Effector memory CD8-positive, alpha-beta T cell (primary cell): ENCODE measurements around the gene SPOCK3.

Source experiments
- ATAC-seq: fragments of 150-1000 bp; cut with Tn5 transposase; replicated peaks from 2 replicates; pipeline ENCODE4 v1.10.0; 2021; ENCODE audit warnings: mild to moderate bottlenecking, moderate library complexity
- DNase-seq, 3 experiments: peaks; one replicate each; pipeline ENCODE4 v3.0.0; 2021
- H3K27ac Mint-ChIP-seq, 2 donors: one replicate each; pipeline ENCODE4 v1.8.0; 2022; ENCODE audit warnings: mild to moderate bottlenecking in 2 of 2, mixed read lengths in 2 of 2, moderate library complexity in 2 of 2
- H3K27me3 Mint-ChIP-seq, 2 donors: one replicate each; pipeline ENCODE4 v1.8.0; 2022; ENCODE audit warnings: mixed read lengths in 2 of 2
- H3K36me3 Mint-ChIP-seq: one replicate; pipeline ENCODE4 v1.8.0; 2022; ENCODE audit warnings: mild to moderate bottlenecking, moderate library complexity, mixed read lengths; ENCODE audit not compliant: insufficient read depth
- H3K4me1 Mint-ChIP-seq, 2 donors: one replicate each; pipeline ENCODE4 v1.8.0; 2022; ENCODE audit warnings: low read depth in 2 of 2, mixed read lengths in 2 of 2
- H3K4me3 Mint-ChIP-seq, 2 donors: one replicate each; pipeline ENCODE4 v1.8.0; 2022; ENCODE audit warnings: mild to moderate bottlenecking in 2 of 2, mixed read lengths in 2 of 2, moderate library complexity in 2 of 2
- H3K9me3 Mint-ChIP-seq, 2 donors: one replicate each; pipeline ENCODE4 v1.8.0; 2022; ENCODE audit warnings: mixed read lengths in 2 of 2

Gene SPOCK3

DNA sequence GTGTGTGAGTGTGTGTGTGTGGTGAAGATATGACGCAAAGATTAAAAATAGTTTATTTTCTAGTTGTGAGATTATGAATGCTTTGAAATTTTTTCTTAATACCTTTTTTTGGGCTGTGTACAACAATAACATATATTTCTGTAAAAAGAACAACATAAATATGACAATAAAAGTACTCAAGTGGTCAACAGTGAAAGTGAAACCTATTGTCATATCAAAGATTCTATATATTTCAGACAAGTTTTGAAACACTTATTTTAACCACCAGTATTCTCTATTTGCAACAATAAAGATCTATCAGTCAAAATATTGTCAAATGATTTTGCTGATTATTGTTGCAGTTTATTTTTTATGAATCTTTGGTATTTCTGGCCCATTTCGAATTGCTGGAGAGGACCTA is 98.0 kb downstream of the SPOCK3 start:
- no peak overlapping the region for H3K4me3 Mint-ChIP-seq
- no peaks in the 10 kb centered on the region for H3K4me1 Mint-ChIP-seq
- no peak overlapping the region for H3K27ac Mint-ChIP-seq
- H3K9me3 Mint-ChIP-seq, result peaks cover 5 to 11% of the 10 kb centered on the region in 2 donors
- ATAC-seq (no peak), DNase-seq (no peak)
- H3K27me3 Mint-ChIP-seq, result no peaks in the 10 kb centered on the region
- H3K36me3 Mint-ChIP-seq, result no peaks in the 10 kb centered on the region

DNA sequence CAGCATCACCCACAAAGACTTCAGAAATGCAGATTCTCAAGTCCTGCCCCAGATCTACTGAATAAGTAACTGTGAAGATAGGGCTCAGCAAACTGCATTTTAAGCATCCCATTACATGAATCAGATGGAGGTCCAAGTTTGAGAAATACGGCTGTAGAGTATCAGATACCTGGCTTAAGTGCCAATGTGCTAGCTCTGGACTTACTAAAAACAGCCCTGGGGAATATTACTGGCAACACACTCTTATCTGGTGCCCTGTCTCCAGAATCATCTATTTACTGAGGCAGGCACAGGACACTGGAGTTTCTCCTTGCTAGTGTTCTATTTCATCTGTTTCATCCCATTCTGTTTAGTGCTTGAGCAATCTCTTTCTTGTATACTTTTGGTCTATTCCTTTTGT is 105.1 kb downstream of the SPOCK3 start:
- H3K4me3 Mint-ChIP-seq, result no peak overlapping the region
- H3K36me3 Mint-ChIP-seq, result no peaks in the 10 kb centered on the region
- H3K27me3 Mint-ChIP-seq, result no peaks in the 10 kb centered on the region
- DNase-seq (no peak), ATAC-seq (no peak)
- peaks cover 17 to 27% of the 10 kb centered on the region in 2 donors for H3K9me3 Mint-ChIP-seq
- H3K4me1 Mint-ChIP-seq, result no peaks in the 10 kb centered on the region
- H3K27ac Mint-ChIP-seq, result no peak overlapping the region

DNA sequence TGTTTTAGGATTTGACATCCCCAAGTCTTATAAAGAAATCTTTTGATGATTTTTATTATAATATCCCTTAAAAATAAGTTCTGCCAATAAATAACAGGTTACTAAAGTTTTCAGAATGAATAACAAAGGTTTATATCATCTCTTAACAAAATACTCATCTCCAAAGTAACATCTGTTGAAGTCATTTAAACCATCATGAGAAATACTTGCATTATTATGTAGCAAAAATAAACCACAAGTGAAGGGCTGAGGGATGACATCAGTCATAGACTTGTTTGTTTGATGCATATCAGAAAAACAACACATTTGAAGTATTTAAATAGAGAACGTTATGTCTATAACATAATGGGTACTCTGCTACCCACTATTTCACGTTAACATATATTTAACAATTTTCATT is 114.9 kb downstream of the SPOCK3 start:
- Mint-ChIP-seq H3K4me1 (no peaks in the 10 kb centered on the region), H3K4me3 (no peak overlapping the region), H3K27me3 (no peaks in the 10 kb centered on the region), H3K36me3 (no peaks in the 10 kb centered on the region), H3K27ac (no peak overlapping the region), H3K9me3 (peaks cover 8 to 13% of the 10 kb centered on the region in 2 donors)
- no peak for ATAC-seq
- no peak for DNase-seq

DNA sequence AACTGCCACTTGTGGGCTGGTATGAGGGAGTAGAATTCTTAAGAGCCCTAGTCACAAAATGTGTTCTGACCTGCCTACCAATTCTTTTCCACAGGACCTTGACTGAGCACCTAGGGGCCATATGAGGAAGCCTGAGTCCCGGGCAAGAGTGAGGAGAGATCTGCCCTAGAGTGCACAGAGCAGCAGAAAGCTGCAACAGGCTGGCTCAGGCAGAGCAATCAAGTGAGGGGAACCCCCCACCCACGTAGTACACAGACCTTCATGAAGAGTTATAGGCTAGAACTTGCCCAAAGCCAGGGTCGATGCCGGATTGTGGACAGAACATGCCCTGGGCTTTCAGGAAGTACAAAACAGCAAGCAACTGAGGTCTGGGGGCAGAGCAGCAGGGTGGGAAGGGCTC is 117.0 kb downstream of the SPOCK3 start:
- Mint-ChIP-seq H3K9me3 (peaks cover 7 to 9% of the 10 kb centered on the region in 2 donors), H3K27me3 (no peaks in the 10 kb centered on the region), H3K36me3 (no peaks in the 10 kb centered on the region), H3K27ac (no peak overlapping the region), H3K4me3 (no peak overlapping the region), H3K4me1 (no peaks in the 10 kb centered on the region)
- ATAC-seq (no peak), DNase-seq (no peak)

DNA sequence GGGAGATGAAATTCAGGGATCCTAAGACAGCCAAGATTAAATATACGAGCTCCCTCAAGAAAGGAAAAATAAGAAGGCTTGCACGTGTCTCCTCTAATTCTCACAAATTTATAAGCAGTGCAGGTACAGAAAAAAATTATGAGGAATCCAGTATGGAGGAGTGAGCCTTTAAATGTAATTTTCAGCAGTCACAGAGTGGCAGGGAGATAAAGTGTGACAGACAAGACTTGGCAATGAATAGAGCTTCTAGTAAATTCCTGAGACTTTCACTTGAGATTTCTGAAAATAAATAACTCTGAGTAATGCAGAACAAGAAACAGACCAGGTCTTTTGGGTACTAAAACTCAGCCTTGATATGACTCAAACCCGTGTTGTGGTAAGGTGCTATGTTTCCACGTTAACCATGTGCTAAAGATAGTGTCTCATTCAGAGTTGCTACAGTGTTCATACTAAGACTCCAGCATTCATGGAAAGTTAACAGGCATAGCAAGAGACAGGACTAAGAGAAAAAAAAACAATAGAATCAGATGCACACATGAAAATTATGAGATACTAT is 119.8 kb downstream of the SPOCK3 start:
- no peaks in the 10 kb centered on the region for H3K27me3 Mint-ChIP-seq
- H3K4me3 Mint-ChIP-seq, result no peak overlapping the region

DNA sequence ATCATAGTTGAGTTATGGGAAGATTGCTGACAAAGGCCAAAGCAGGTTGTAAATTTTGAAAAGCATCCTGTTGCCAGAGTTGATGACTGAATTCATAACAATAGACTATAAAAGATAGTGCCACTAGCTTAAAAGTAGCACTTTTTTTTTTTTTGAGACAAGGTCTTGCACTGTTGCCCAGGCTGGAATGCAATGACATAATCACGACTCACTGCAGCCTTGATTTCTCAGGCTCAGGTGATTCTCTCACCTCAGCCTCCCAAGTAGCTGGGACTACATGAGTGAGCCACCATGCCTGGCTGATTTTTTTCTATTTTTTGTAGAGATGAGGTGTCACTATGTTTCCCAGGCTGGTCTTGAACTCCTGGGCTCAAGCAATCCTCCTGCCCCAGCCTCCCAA is 122.7 kb downstream of the SPOCK3 start:
- Mint-ChIP-seq H3K27ac (no peak overlapping the region), H3K4me3 (no peak overlapping the region), H3K4me1 (no peaks in the 10 kb centered on the region), H3K9me3 (peaks cover 6 to 21% of the 10 kb centered on the region in 2 donors), H3K36me3 (peaks cover 3% of the 10 kb centered on the region), H3K27me3 (no peaks in the 10 kb centered on the region)
- ATAC-seq, result no peak
- DNase-seq, result no peak

More for the DNA sequence above, 119.8 kb downstream of the SPOCK3 start:
- Mint-ChIP-seq H3K4me1 (no peaks in the 10 kb centered on the region), H3K36me3 (peaks cover 2% of the 10 kb centered on the region), H3K27ac (no peak overlapping the region), H3K9me3 (peaks cover 6 to 14% of the 10 kb centered on the region in 2 donors)
- DNase-seq, result no peak
- no peak for ATAC-seq

DNA sequence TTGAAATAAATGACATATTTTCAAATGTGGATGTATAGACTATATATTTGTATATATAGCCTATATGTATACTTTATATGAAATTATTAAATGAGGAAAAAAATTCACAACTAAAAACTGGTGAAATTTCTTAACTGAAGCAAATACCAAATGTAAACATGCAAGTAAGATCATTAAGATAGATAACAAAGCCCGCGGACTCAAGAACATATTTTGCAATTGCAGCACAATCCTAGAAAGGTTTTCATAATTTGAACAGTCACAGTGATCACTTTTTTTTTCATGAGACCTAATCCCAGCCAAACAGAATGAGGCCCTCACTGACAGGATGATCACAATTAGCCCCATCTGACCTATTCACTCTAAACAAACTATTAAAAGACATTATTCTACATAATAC is 123.2 kb downstream of the SPOCK3 start:
- H3K36me3 Mint-ChIP-seq, result peaks cover 3% of the 10 kb centered on the region
- peaks cover 6 to 21% of the 10 kb centered on the region in 2 donors for H3K9me3 Mint-ChIP-seq
- DNase-seq (no peak), ATAC-seq (no peak)
- no peak overlapping the region for H3K4me3 Mint-ChIP-seq
- no peaks in the 10 kb centered on the region for H3K4me1 Mint-ChIP-seq
- H3K27me3 Mint-ChIP-seq, result no peaks in the 10 kb centered on the region
- H3K27ac Mint-ChIP-seq, result no peak overlapping the region

DNA sequence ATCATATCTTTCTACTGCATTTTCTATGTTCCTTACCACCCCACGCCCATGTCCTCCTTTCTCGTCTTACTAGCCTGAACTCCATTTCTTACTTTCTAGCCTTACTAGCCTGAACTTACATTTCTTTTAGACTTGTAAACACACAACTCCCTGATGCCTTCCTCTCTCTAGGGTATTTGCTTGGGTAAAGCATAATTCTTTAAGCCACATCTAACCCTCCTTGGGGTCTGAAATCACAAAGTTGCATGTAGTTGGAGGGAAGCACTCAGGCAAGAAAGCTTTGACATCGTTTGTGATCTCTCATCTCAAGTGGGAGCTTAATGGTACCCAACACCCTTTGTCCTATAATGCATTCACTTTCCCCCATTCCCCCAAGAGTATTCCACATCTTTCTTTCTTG is 124.4 kb downstream of the SPOCK3 start:
- H3K4me1 Mint-ChIP-seq, result no peaks in the 10 kb centered on the region
- H3K4me3 Mint-ChIP-seq, result no peak overlapping the region
- H3K27ac Mint-ChIP-seq, result no peak overlapping the region
- peaks cover 6 to 25% of the 10 kb centered on the region in 2 donors for H3K9me3 Mint-ChIP-seq
- DNase-seq, result no peak
- H3K36me3 Mint-ChIP-seq, result peaks cover 3% of the 10 kb centered on the region
- no peaks in the 10 kb centered on the region for H3K27me3 Mint-ChIP-seq
- no peak for ATAC-seq

DNA sequence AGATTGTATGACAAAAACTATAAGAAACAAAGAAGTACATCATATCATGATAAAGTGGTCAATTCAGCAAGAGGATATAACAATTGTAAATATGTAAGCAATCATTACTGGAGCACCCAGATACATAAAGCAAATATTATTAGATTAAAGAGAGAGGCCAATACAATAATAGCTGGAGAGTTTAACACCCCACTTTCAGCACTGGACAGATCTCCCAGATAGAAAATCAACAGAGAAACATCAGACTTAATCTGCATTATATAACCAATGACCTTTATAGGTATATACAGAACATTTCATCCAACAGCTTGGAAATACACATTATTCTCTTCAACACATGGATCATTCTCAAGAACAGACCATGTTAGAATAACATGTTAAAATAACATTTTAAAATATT is 128.4 kb downstream of the SPOCK3 start:
- DNase-seq (no peak), ATAC-seq (no peak)
- H3K27me3 Mint-ChIP-seq, result no peaks in the 10 kb centered on the region
- H3K4me1 Mint-ChIP-seq, result no peaks in the 10 kb centered on the region
- H3K27ac Mint-ChIP-seq, result no peak overlapping the region
- H3K36me3 Mint-ChIP-seq, result peaks cover 3% of the 10 kb centered on the region
- H3K9me3 Mint-ChIP-seq, result peaks cover 14 to 35% of the 10 kb centered on the region in 2 donors
- no peak overlapping the region for H3K4me3 Mint-ChIP-seq

DNA sequence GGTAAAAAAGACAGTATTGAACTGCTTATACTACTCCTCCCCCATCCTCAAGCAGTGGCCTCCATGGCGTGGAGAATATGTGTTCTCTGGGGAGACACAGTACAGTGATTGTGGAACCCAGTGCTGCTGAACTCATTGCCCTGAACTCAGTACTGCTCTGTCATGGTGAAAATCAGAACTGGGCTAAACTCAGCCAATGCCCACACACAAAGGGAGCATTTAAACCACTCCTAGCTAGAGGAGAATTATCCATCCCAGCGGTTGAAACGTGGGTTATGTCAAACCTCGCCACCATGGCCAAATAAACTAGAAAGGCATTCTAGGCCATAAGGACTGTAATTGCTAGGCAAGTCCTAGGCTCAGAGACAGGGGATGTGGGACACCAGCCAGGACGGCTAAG is 131.8 kb downstream of the SPOCK3 start:
- H3K4me1 Mint-ChIP-seq, result no peaks in the 10 kb centered on the region
- ATAC-seq (no peak), DNase-seq (no peak)
- H3K36me3 Mint-ChIP-seq, result no peaks in the 10 kb centered on the region
- no peak overlapping the region for H3K27ac Mint-ChIP-seq
- H3K4me3 Mint-ChIP-seq, result no peak overlapping the region
- H3K27me3 Mint-ChIP-seq, result no peaks in the 10 kb centered on the region
- peaks cover 11 to 21% of the 10 kb centered on the region in 2 donors for H3K9me3 Mint-ChIP-seq

DNA sequence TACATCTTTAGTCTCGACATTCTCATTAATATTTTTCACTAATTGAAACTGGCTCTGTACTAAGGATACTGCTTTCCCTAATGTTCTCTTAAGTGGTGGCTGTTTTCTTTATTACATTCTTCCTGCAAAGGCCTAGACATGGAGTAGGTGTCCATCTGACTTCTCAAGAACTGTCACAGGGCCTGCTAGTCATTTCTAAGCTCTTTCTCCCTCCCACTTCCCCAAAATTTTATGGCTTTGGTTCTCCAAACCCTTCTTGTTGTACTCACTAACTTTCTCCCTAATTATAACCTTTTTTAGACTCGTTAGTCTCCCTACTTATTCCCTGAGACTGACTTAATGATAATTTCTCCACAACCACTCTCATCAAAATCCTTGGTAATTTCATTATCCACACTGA is 133.3 kb downstream of the SPOCK3 start:
- ATAC-seq (no peak), DNase-seq (no peak)
- Mint-ChIP-seq H3K27ac (no peak overlapping the region), H3K36me3 (no peaks in the 10 kb centered on the region), H3K9me3 (peaks cover 11 to 21% of the 10 kb centered on the region in 2 donors), H3K4me3 (no peak overlapping the region), H3K27me3 (no peaks in the 10 kb centered on the region), H3K4me1 (no peaks in the 10 kb centered on the region)

DNA sequence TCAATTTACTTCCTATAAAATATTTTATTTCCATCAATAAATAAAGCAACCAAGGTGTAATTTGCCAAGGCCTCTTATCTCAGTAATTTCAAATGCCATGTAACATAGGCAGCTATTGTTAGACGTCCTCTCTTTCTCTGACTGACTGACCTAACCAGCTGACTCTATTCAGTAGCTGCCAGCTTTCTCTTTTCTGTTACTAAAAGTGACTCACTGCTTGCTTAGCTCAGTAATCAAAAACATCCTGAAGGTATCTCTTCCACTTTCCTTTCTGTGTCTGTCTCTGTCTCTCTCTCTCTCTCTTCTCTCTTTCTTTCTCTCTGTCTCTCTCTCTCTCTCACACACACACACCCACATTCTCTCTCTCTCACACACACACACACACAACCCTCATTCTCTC is 134.2 kb downstream of the SPOCK3 start:
- no peaks in the 10 kb centered on the region for H3K27me3 Mint-ChIP-seq
- no peak for DNase-seq
- H3K27ac Mint-ChIP-seq, result no peak overlapping the region
- no peak overlapping the region for H3K4me3 Mint-ChIP-seq
- ATAC-seq, result no peak
- peaks cover 11 to 13% of the 10 kb centered on the region in 2 donors for H3K9me3 Mint-ChIP-seq
- H3K4me1 Mint-ChIP-seq, result no peaks in the 10 kb centered on the region
- H3K36me3 Mint-ChIP-seq, result no peaks in the 10 kb centered on the region

DNA sequence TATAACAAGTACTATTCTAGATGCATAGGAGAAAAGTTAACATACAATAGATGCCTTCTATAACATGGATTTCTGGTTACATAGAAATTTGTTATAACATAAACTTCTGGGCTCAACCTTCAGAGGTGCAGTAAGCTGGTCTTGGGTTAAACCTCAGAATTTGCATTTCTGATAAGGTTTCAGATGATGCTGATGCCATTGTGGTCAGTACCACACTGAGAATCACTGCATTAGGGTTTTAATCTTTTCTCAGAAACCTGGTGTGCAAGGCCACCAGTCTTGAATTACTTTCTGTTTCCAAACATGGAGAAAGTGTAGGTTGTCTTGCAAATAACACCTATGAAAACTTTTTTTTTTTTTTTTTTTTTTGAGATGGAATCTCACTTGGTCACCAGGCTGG is 146.2 kb downstream of the SPOCK3 start:
- Mint-ChIP-seq H3K4me3 (no peak overlapping the region), H3K9me3 (peaks cover 6 to 7% of the 10 kb centered on the region in 2 donors), H3K36me3 (no peaks in the 10 kb centered on the region), H3K27me3 (no peaks in the 10 kb centered on the region), H3K4me1 (no peaks in the 10 kb centered on the region), H3K27ac (no peak overlapping the region)
- ATAC-seq (no peak), DNase-seq (no peak)

DNA sequence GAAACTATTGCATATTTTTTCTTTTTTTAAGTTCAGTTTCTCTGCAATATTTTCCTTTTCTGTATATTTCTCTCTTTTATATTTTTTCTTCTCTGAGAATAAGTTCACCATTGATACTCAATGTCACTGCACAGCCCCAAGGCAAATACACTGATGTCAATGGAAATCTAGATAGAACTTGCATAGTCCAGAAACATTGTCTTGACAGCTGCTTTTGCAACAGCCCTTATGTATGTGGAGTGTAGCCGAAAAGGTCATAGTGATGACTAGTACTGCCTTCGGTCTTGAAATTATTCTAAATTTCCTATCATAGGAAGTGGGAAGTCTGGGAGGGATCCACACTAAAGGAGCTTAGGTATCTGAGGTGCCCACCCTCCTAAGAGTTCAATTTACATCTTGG is 150.0 kb downstream of the SPOCK3 start:
- no peaks in the 10 kb centered on the region for H3K4me1 Mint-ChIP-seq
- no peak for ATAC-seq
- no peaks in the 10 kb centered on the region for H3K36me3 Mint-ChIP-seq

DNA sequence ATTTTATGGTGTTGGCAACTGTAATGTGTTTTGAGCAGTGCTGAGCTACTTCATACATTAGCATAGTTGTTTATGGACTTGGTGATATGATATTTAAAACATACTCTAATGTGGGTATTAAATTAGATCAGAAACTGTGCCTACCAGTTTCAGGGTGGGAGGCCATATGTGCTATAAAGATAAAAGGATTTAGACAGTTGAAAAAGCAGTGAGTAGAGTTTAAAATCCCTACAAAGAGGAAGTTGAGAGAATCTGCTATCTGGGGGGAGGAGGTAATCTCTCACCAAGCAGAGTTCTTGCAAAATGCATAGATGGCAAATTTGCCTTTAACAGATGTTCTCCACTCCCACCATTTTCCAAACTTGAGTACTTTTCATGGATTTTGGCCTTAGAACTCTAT is 154.5 kb downstream of the SPOCK3 start:
- H3K9me3 Mint-ChIP-seq, result peaks cover 0 to 5% of the 10 kb centered on the region in 2 donors
- no peaks in the 10 kb centered on the region for H3K36me3 Mint-ChIP-seq
- ATAC-seq, result no peak
- H3K4me1 Mint-ChIP-seq, result no peaks in the 10 kb centered on the region
- H3K4me3 Mint-ChIP-seq, result no peak overlapping the region
- DNase-seq, result no peak
- no peak overlapping the region for H3K27ac Mint-ChIP-seq
- H3K27me3 Mint-ChIP-seq, result no peaks in the 10 kb centered on the region

More for the DNA sequence above, 150.0 kb downstream of the SPOCK3 start:
- Mint-ChIP-seq H3K9me3 (peaks cover 0 to 5% of the 10 kb centered on the region in 2 donors), H3K27ac (no peak overlapping the region), H3K4me3 (no peak overlapping the region), H3K27me3 (no peaks in the 10 kb centered on the region)
- DNase-seq, result no peak
